K562 (cell line): ENCODE measurements around the gene TENT4A. TPM values are rescaled to one million over a fixed set of nuclear protein-coding genes. Genes with fewer than 3 reads are reported as not detected.

Experiments
- ATAC-seq: fragments of 200-7000 bp; cut with Tn5 transposase; 3 replicates; pipeline ENCODE4 v1.9.1; 2020; ENCODE audit warnings: moderate library complexity
- BruUV-seq: library from RNA; stranded (reverse); fragments of 400-500 nt; replicated peaks from 2 replicates; lab custom pipeline; 2021; lab: Mats Ljungman, UMichigan
- CTCF ChIA-PET: fragments of 300-600 bp; formaldehyde crosslinking; extraction: SDS; loops from one replicate; lab custom pipeline; 2021; ENCODE audit warnings: low intra/inter-chr PET ratio; lab: Yijun Ruan, JAX
- POLR2A ChIA-PET: fragments of 300-600, 350-650 bp; sonication (Branson Sonifier 250); formaldehyde crosslinking; extraction: SDS; loops from one replicate; lab custom pipeline; 2021; ENCODE audit warnings: antibody characterized with exemption, inconsistent platforms; lab: Yijun Ruan, JAX
- DNase-seq, 4 experiments: peaks; one replicate each; pipeline versions ENCODE4 v3.0.0 to v3.0.0-alpha.2; 2011 to 2018; ENCODE audit warnings: low spot score in 3 of 4, mixed read lengths in 3 of 4; ENCODE audit errors: extremely low read depth in 1 of 4
- FAIRE-seq: peaks from 2 replicates; lab custom pipeline; 2011; peaks lifted over from hg19 to GRCh38; lab: Jason Lieb, UNC
- H2AFZ ChIP-seq: 2 replicates; pipeline ENCODE4 v1.6.0; 2011; ENCODE audit warnings: low read depth, low read length, control low read depth, inconsistent platforms
- H3K27ac ChIP-seq: fragments of 200-600 bp; 3 replicates; pipeline ENCODE4 v1.8.0; 2011; ENCODE audit warnings: low read depth, mild to moderate bottlenecking, control low read depth, inconsistent platforms, low read length, moderate library complexity, mixed read lengths; ENCODE audit errors: extremely low read depth
- H3K27me3 ChIP-seq, 2 experiments: fragments of 300-600 bp in 1 of 2; 2 replicates in 1 of 2; 3 replicates in 1 of 2; pipeline versions ENCODE4 v1.6.0 to v1.8.0; 2011; ENCODE audit warnings: inconsistent platforms in 2 of 2, low read length in 2 of 2, mild to moderate bottlenecking in 1 of 2, mixed read lengths in 1 of 2, moderate library complexity in 1 of 2; ENCODE audit not compliant: control insufficient read depth in 2 of 2, insufficient read depth in 2 of 2
- H3K36me3 ChIP-seq: fragments of 300-600 bp; 3 replicates; pipeline ENCODE4 v1.8.0; 2011; ENCODE audit warnings: mild to moderate bottlenecking, low read length, inconsistent platforms; ENCODE audit not compliant: control insufficient read depth, insufficient read depth
- H3K4me1 ChIP-seq, 2 experiments: fragments of 200-600 bp in 1 of 2; replicated peaks in 1 of 2; 2 replicates in 1 of 2; 3 replicates in 1 of 2; pipeline versions ENCODE4 v1.5.1 to v1.8.0; 2011; ENCODE audit warnings: inconsistent platforms in 2 of 2, low read length in 2 of 2, mild to moderate bottlenecking in 1 of 2, mixed read lengths in 1 of 2, moderate library complexity in 1 of 2; ENCODE audit not compliant: control insufficient read depth in 2 of 2, insufficient read depth in 2 of 2
- H3K4me2 ChIP-seq: 2 replicates; pipeline ENCODE4 v1.6.1; 2011; ENCODE audit warnings: low read length, control low read depth, inconsistent platforms, mixed read lengths; ENCODE audit not compliant: insufficient read depth
- H3K4me3 ChIP-seq: fragments of 200-600 bp; sonication (generic), shearing (Covaris generic); 2 replicates; pipeline ENCODE4 v1.5.1; 2016; ENCODE audit warnings: control low read depth, inconsistent platforms
- H3K79me2 ChIP-seq: fragments of 200-600 bp; 3 replicates; pipeline ENCODE4 v1.8.0; 2011; ENCODE audit warnings: low read length, inconsistent platforms; ENCODE audit not compliant: control insufficient read depth, insufficient read depth
- H3K9ac ChIP-seq, 2 experiments: 2 replicates each; pipeline versions ENCODE4 v1.6.0 to v1.6.1; 2011; ENCODE audit warnings: low read depth in 2 of 2, low read length in 2 of 2, control low read depth in 1 of 2, inconsistent platforms in 1 of 2, mild to moderate bottlenecking in 1 of 2, mixed read lengths in 1 of 2; ENCODE audit not compliant: insufficient read depth in 1 of 2
- H3K9me1 ChIP-seq: one replicate; pipeline ENCODE4 v1.6.0; 2011; ENCODE audit warnings: inconsistent platforms, mild to moderate bottlenecking, low read length, moderate library complexity; ENCODE audit not compliant: control insufficient read depth, insufficient read depth
- H3K9me3 ChIP-seq: replicated peaks from 2 replicates; pipeline ENCODE4 v1.5.1; 2011; ENCODE audit warnings: low read depth, low read length, inconsistent platforms; ENCODE audit not compliant: control insufficient read depth, insufficient read depth
- H4K20me1 ChIP-seq: replicated peaks from 2 replicates; pipeline ENCODE4 v1.6.1; 2011; ENCODE audit warnings: low read length, inconsistent platforms, mixed read lengths; ENCODE audit not compliant: control insufficient read depth, insufficient read depth
- C11orf30 ChIP-seq: fragments of 450-650 bp; IDR thresholded peaks from 2 replicates; pipeline ENCODE4 v1.6.1; 2016; ENCODE audit warnings: low read depth, mild to moderate bottlenecking
- MYNN ChIP-seq, 2 experiments: sonication (generic); formaldehyde crosslinking in 1 of 2; IDR thresholded peaks; 2 replicates each; pipeline versions ENCODE4 v1.5.0 to v1.6.1; 2016 to 2020; ENCODE audit warnings: antibody characterized with exemption in 1 of 2, missing genetic modification reagents in 1 of 2
- NCOR1 ChIP-seq: fragments of 450-650 bp; IDR thresholded peaks from 2 replicates; pipeline ENCODE4 v1.6.1; 2016; ENCODE audit warnings: mild to moderate bottlenecking, moderate library complexity
- NR2C2 ChIP-seq, 2 experiments: fragments of 200-800 bp in 1 of 2; sonication (Bioruptor generic) in 1 of 2; sonication (generic) in 1 of 2; formaldehyde crosslinking in 1 of 2; IDR thresholded peaks; 2 replicates each; pipeline versions ENCODE4 v1.6.1 to v1.8.0; 2016 to 2022; ENCODE audit warnings: mild to moderate bottlenecking in 1 of 2, missing compliant biosample characterization in 1 of 2, missing genetic modification characterization in 1 of 2, missing genetic modification reagents in 1 of 2
- POLR2G ChIP-seq: fragments of 200-400 bp; formaldehyde crosslinking; IDR thresholded peaks from 2 replicates; pipeline ENCODE4 v1.6.1; 2017; ENCODE audit warnings: low read depth, mild to moderate bottlenecking, antibody characterized with exemption, low read length, moderate library complexity
- WGBS: fragments of 100-300 bp; shearing (Covaris generic); methylation state at CpG from one replicate; pipeline ENCODE4 v1.1.6; 2016; ENCODE audit warnings: low coverage, mixed read lengths; ENCODE audit not compliant: insufficient coverage; ENCODE audit errors: missing lambda C conversion rate; 5-methylcytosine and 5-hydroxymethylcytosine counted together
- in situ Hi-C: fragments of 300-500 bp; cut with MboI; formaldehyde crosslinking; loops from 4 replicates; pipeline ENCODE4 v1.15.0; 2018; ENCODE audit warnings: inconsistent platforms, mixed read lengths
- intact Hi-C: fragments of 100-400 bp; cut with micrococcal nuclease; formaldehyde crosslinking; loops from 2 replicates; pipeline ENCODE4 v1.14.2; 2022
- polyA plus RNA-seq, 8 experiments: library from polyadenylated mRNA; depleted of rRNA in 4 of 8; stranded (reverse) in 5 of 8; unstranded in 3 of 8; fragments of >200 nt; fragmentation: Nextera tagmentation in 2 of 8; fragmentation: Illumina TruSeq in 1 of 8; extraction: Ambion mirVana in 2 of 8; extraction: Trizol in 1 of 8; gene quantifications; 2 replicates each; pipeline versions ENCODE4 v1.2.1 to v1.2.3, GENCODE V29; 2011 to 2014; ENCODE audit warnings: inconsistent platforms in 1 of 8, missing spikeins in 1 of 8
- total RNA-seq, 7 experiments: library from RNA; depleted of rRNA in 6 of 7; stranded (reverse); fragments of >200 nt in 6 of 7; fragmentation: Illumina TruSeq in 2 of 7; extraction: Trizol in 2 of 7; gene quantifications; 2 replicates each; pipeline versions ENCODE4 v1.2.1 to v1.2.3, GENCODE V29; 2011 to 2021; ENCODE audit warnings: low replicate concordance in 1 of 7
- TF ChIP-seq, protein P1 (sequence below): fragments of 450-650 bp; conservative IDR thresholded peaks from 2 replicates; pipeline ENCODE4 v1.6.1; 2016; ENCODE audit warnings: missing genetic modification characterization, low read depth, mild to moderate bottlenecking, control low read depth, missing compliant biosample characterization
- TF ChIP-seq, protein P2 (sequence below): IDR thresholded peaks from 2 replicates; pipeline ENCODE4 v1.6.1; 2011; ENCODE audit not compliant: insufficient read length; ENCODE audit errors: extremely low read depth
- TF ChIP-seq, protein P3 (sequence below), 2 experiments: fragments of 450-650 bp; conservative IDR thresholded peaks; 2 replicates each; pipeline ENCODE4 v1.6.1; 2017; ENCODE audit warnings: mild to moderate bottlenecking in 2 of 2, moderate library complexity in 2 of 2

TENT4A gene
- total and polyA plus RNA-seq, 9 of the 15 experiments (the other 6 are each of a cell fraction or from before 2014, with no cell fraction given): 1.3 to 27.3 (median 13.0) TPM

DNA sequence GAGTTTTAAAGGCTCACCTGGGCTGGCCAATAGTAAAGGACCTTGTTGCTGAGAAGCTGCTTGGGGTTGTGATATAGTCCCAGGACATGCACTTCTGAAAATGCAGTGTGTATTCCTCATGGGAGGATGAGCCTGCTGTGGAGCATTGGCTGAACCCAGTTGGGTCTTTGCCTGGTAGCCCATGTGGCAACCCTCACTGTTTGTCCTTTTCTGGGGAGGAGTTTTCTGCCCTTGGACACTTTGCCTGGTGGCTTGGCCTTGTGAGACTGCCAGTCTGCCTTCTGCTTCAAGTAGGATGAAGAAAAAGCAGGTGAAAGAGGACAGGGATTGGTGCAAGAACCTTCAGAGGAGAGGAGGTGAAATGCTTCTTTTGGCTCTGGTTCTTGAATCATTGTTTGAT lies 4.0 kb downstream of the TENT4A start (continued):
- TF ChIP-seq, protein P1, sequence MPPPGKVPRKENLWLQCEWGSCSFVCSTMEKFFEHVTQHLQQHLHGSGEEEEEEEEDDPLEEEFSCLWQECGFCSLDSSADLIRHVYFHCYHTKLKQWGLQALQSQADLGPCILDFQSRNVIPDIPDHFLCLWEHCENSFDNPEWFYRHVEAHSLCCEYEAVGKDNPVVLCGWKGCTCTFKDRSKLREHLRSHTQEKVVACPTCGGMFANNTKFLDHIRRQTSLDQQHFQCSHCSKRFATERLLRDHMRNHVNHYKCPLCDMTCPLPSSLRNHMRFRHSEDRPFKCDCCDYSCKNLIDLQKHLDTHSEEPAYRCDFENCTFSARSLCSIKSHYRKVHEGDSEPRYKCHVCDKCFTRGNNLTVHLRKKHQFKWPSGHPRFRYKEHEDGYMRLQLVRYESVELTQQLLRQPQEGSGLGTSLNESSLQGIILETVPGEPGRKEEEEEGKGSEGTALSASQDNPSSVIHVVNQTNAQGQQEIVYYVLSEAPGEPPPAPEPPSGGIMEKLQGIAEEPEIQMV (tag): no peak
- no peak for TF ChIP-seq POLR2G
- no peak for TF ChIP-seq NCOR1
- no peak for TF ChIP-seq C11orf30
- TF ChIP-seq NR2C2 (CRISPR knock-in tag; IDR thresholded peaks at IDR 0.05): no peak
- no peak for TF ChIP-seq NR2C2 (tag; IDR thresholded peaks at IDR 0.05)
- TF ChIP-seq, protein P2, sequence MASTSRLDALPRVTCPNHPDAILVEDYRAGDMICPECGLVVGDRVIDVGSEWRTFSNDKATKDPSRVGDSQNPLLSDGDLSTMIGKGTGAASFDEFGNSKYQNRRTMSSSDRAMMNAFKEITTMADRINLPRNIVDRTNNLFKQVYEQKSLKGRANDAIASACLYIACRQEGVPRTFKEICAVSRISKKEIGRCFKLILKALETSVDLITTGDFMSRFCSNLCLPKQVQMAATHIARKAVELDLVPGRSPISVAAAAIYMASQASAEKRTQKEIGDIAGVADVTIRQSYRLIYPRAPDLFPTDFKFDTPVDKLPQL: no peak

DNA sequence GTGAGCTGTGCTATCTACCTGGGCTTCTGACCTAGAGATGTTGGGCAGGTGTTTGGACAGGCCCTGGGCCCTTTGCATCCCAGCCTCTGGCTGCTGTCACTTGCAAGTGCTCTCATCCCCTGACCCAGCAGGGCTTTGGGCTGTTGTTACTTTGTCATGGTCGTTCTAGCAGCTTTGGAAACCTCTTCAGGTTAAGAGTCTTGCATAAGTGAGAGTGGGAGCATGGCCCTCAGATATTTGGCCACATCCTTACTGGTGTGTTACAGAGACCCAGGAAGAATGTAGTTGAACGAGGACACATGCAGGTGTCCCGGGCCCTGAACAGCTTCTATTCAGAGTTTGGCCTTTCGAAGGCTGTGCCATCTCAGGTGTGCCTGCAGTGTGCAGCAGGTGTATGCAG lies 4.5 kb downstream of the TENT4A start:
- 0 out of 2 replicates have a peak overlapping the region, but pooled peaks have one; percentile 24 for H3K4me2 ChIP-seq
- no peaks in the 10 kb centered on the region for H3K9me3 ChIP-seq
- WGBS: 68% methylated on average over 4 of the region's 4 CpGs
- FAIRE-seq: peak; percentile 61
- peaks cover 72% of the 10 kb centered on the region for H4K20me1 ChIP-seq
- ATAC-seq: no peak
- H3K4me3 ChIP-seq: no peak overlapping the region
- peaks cover 33 to 36% of the 10 kb centered on the region in 2 experiments; a peak in 4 of 5 replicates for H3K4me1 ChIP-seq
- ChIA-PET CTCF (no interaction called here), POLR2A (interaction anchor here (0.6 to 2.5 kb wide), 4 partner anchors 9 to 916 kb away, joined by 3 to 16 read pairs (median 6); no protein-coding TSS in a partner anchor)
- H3K27me3 ChIP-seq: no peaks in the 10 kb centered on the region
- no peak overlapping the region for H2AFZ ChIP-seq
- intact Hi-C loops (loop anchor here (10.0 kb wide), 1 partner anchor 343 kb away; the partner anchor contains the start of gene MED10), in situ Hi-C loops (loop anchor here (5.0 kb wide), 1 partner anchor 85 kb away; the partner anchor contains the start of genes NSUN2 and SRD5A1)
- peak; percentile 92 for TF ChIP-seq MYNN (IDR thresholded peaks at IDR 0.05)
- TF ChIP-seq MYNN (CRISPR knock-in tag; IDR thresholded peaks at IDR 0.05): no peak; the same call in 1 of the 2 replicates
- TF ChIP-seq, protein P3, sequence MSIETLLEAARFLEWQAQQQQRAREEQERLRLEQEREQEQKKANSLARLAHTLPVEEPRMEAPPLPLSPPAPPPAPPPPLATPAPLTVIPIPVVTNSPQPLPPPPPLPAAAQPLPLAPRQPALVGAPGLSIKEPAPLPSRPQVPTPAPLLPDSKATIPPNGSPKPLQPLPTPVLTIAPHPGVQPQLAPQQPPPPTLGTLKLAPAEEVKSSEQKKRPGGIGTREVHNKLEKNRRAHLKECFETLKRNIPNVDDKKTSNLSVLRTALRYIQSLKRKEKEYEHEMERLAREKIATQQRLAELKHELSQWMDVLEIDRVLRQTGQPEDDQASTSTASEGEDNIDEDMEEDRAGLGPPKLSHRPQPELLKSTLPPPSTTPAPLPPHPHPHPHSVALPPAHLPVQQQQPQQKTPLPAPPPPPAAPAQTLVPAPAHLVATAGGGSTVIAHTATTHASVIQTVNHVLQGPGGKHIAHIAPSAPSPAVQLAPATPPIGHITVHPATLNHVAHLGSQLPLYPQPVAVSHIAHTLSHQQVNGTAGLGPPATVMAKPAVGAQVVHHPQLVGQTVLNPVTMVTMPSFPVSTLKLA (conservative IDR thresholded peaks at IDR 0.05): no peak
- peak overlapping the region in 1 of 2 experiments; percentile 64; a peak in 1 of 4 replicates for H3K9ac ChIP-seq
- BruUV-seq: no TSS peak
- peaks cover 34% of the 10 kb centered on the region for H3K9me1 ChIP-seq
- DNase-seq: no peak
- no peak overlapping the region for H3K27ac ChIP-seq
- peaks cover 62% of the 10 kb centered on the region for H3K36me3 ChIP-seq
- H3K79me2 ChIP-seq: peaks cover 86% of the 10 kb centered on the region
